LNCaP clone FGC (cell line): ENCODE data around the gene ALOX5AP.

Source experiments
- DNase-seq: peaks from one replicate; pipeline ENCODE4 v3.0.0-alpha.2; 2011; ENCODE audit warnings: low read depth
- H3K4me3 ChIP-seq: 2 replicates; pipeline ENCODE4 v1.5.1; 2011; ENCODE audit warnings: mild to moderate bottlenecking, low read depth, low read length, control low read depth
- TF ChIP-seq, protein P1 (sequence below): IDR thresholded peaks from 2 replicates; pipeline ENCODE4 v1.5.1; 2012; ENCODE audit warnings: mild to moderate bottlenecking; ENCODE audit not compliant: control insufficient read depth, insufficient read depth; ENCODE audit errors: extremely low read depth

The ALOX5AP gene

DNA sequence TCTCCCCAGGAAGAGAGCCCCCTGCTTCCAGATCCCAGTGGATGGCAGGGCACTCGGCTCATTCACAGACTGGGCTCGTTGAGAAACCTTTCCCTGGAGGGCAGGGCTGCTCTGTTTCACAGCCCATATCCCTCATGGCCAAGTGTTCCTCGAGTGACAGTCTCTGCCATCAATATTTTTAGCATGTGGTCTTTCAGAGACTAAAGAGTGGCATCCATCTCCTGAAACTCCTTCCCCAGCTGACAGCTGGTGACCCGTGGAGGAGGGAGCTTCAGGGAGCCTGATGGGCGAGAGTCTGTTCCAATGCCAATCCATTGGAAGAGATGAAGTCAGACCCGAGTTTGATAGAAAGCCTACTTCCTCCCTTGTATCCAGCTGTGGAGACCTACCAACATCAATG is 30.7 kb upstream of the ALOX5AP start:
- no peak overlapping the region for H3K4me3 ChIP-seq
- TF ChIP-seq, protein P1, sequence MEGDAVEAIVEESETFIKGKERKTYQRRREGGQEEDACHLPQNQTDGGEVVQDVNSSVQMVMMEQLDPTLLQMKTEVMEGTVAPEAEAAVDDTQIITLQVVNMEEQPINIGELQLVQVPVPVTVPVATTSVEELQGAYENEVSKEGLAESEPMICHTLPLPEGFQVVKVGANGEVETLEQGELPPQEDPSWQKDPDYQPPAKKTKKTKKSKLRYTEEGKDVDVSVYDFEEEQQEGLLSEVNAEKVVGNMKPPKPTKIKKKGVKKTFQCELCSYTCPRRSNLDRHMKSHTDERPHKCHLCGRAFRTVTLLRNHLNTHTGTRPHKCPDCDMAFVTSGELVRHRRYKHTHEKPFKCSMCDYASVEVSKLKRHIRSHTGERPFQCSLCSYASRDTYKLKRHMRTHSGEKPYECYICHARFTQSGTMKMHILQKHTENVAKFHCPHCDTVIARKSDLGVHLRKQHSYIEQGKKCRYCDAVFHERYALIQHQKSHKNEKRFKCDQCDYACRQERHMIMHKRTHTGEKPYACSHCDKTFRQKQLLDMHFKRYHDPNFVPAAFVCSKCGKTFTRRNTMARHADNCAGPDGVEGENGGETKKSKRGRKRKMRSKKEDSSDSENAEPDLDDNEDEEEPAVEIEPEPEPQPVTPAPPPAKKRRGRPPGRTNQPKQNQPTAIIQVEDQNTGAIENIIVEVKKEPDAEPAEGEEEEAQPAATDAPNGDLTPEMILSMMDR = no peak
- DNase-seq = no peak

DNA sequence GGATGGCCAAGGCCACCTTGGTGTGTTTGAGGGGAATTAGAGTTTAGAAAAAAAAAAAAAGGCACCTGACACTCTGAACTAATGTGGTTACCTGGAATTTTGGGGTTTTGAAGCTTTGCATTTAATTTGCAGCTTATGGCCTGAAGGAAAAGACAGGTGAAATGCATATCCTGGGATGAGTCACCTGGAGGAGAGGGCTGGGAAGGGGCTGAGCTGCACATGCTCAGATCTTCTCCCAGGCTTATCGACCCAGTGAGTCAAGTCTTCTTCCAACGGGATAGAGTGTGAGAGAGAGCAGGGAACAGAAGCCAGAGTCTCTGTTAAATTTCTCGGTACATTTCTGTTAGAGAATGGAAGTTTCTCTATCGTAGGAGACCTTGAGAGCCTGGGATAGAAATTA is 29.7 kb upstream of the ALOX5AP start:
- no peak for DNase-seq
- TF ChIP-seq, protein P1 = no peak
- H3K4me3 ChIP-seq = no peak overlapping the region

DNA sequence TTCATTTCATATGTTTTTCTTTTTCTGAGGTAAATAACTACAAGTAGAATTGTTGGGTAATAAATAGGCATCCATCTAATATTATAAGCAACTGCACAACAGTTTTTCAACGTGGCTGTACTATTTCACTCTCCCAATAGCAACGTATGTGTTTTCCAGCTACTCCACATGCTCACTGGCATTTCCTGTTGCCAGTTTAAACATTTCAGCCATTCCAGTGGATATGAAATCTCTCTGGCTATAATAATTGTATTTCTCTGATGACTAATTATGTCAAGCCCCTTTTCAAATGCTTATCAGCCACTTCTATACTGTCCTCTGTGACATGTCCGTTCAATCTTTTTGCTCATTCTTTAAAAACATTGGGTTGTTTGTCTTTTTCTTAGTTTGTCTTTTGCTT is 26.8 kb upstream of the ALOX5AP start:
- no peak for DNase-seq
- H3K4me3 ChIP-seq = no peak overlapping the region
- TF ChIP-seq, protein P1 = no peak

DNA sequence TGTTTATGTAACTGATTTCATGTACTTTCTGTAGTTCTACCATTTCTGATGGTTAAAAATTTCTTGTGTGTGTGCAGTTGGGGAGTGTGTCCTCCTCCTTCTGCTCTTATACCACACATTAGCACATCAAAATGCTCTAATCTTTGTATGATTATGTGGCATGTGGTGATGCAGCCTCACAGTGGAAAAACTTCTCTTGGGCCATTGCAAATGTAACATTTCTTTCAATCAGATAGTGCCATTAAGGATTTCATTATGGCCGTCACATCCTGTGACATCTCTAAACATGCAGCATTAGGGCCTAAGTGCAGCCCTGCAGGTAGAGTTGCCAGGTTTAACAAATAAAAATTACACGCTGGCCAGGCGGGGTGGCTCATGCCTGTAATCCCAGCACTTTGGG is 24.9 kb upstream of the ALOX5AP start:
- no peak for DNase-seq
- no peak overlapping the region for H3K4me3 ChIP-seq
- TF ChIP-seq, protein P1 = no peak

DNA sequence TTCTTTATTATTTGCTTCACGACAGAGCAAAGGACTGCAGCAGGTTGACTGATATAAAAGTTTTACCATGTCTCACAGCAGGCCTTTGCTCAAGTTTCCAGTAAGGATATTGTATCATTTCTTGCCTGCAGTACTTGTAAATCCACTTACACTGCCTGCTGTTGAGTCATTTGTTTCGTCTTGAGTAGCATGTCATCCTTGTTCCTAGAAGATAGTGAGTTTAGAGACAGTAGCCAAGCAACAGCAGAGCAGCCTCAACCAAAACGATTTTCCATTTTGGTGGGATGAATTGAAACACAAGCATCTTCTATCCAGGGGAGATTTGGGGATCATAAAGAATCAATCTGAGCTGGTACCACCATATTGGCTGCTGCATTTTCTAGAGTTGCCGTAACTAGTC is 24.0 kb upstream of the ALOX5AP start:
- TF ChIP-seq, protein P1 = no peak
- no peak for DNase-seq

DNA sequence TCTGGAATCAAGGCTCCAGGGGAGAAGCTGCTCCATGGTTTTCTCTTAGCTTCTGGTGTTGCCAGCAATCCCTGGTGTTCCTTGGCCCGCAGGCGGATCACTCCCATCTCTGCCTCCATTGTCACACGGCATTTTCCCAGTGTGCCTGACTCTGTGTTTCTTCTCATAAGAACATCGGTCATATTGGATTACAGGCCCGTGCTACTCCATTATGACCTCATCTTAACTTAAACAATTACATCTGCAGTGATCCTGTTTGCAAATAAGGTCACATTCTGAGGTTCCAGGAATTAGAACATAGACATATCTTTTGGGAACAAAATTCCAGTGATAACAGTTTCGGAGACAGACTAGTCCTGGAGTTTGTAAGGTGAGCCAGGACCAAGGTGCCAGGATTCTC is 23.5 kb upstream of the ALOX5AP start:
- DNase-seq = no peak
- no peak overlapping the region for H3K4me3 ChIP-seq
- TF ChIP-seq, protein P1 = no peak

More for the DNA sequence above, 24.0 kb upstream of the ALOX5AP start:
- no peak overlapping the region for H3K4me3 ChIP-seq
